Stimulated activated CD8-positive, alpha-beta memory T cell treated with anti-CD3 and anti-CD28 coated beads, Interleukin-2, amount 100 ng/mL, for 48 hours (primary cell): ENCODE measurements around the gene FAM237B.
"Not testable (repeated sequence)": the region's sequence is repeated elsewhere in the genome, so short reads cannot be mapped to it uniquely, and the experiment has no call there.

Experiments used
- DNase-seq, 2 donors: peaks; one replicate each; pipeline ENCODE4 v3.0.0-alpha.2; 2020; ENCODE audit warnings: low read depth in 2 of 2

The FAM237B gene

DNA sequence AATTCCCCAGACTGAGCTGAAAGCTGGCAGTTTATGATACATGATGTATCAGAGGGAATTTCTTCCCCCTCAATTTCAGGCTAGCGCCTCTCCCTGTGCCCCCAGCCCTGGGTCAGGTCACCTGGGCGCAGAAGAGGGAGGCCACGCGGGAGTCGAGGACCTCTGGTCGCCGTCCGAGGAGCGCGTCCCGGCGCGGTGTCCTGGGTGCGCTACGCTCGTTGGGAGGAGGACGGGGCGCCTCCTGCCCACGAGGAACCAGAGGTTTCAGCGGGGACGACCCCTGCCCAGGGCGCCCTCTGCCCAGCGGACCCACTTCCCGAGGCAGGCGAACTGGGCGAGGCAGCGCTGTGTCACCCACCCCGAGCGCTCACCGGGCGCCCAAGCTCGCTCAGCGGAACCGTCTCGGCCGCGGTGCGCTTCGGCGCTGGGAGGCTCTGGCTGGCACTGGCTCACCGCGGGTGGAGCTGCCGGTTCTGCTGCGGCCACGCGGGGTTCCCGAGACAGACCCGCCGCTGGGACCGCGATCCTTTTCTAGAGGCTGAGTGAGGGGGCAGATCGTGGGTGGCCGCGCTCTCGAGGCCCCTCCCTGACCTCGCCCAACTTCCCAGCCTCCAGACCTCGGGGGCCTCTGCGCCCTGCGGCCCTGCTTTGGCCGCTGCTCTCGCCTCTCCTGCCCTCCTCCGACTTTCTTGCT is at the start of gene FAM237B:
Gene FAM237B (minus strand): TSS at position 504 of the 694 bp plus-strand sequence. CDS start 1,556 bp downstream, outside the sequence.
- DNase-seq: peak in 1 of 2 donors; percentile 4

DNA sequence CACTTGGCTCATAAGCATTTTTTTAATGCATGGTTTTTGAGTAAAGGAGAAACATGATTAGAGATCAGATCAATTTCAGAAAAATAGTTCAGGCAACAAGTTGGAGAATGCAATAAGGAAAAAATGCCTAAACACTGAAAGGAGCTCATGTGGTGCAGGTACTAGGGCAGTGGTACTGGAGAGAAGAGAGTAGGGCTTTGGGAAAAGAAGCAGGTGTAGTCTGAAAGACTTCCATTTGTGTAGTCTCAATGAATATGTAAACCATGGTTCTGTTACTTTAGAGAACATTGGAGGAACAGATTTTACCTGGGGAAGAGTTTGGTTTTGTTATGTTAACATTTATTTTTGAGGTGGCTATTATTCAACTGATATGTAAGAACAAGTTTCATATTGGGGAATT is 30.9 kb upstream of the FAM237B start:
- no peak for DNase-seq

DNA sequence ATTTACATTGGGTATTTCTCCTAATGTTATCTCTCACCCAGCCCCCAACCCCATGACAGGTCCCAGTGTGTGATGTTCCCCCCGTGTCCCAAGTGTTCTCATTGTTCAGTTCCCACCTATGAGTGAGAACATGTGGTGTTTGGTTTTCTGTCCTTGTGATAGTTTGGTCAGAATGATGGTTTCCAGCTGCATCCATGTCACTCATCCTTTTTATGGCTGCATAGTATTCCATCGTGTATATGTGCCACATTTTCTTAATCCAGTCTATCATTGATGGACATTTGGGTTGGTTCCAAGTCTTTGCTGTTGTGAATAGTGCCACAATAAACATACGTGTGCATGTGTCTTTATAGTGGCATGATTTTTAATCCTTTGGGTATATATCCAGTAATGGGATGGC is 28.9 kb upstream of the FAM237B start:
- not testable (repeated sequence) for DNase-seq

DNA sequence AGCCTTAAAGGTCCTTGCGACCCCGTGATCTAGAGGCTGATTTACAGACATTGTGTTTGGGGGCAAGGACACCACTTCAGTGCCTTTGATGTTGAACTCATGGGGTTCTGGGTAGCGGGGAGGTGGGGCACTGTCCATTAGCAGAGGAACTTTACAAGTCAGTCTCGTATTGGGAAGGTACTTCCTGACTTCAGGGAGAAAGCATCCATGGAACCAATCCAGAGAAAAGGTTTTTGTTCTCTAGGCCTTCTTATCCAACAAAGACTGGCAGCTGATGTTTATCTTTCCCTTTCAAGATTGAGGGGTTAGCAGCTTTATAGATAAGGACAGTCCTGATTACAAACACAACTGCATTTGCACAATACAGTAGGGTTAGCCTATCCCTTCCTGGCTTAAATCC is 28.2 kb upstream of the FAM237B start:
- DNase-seq: no peak

DNA sequence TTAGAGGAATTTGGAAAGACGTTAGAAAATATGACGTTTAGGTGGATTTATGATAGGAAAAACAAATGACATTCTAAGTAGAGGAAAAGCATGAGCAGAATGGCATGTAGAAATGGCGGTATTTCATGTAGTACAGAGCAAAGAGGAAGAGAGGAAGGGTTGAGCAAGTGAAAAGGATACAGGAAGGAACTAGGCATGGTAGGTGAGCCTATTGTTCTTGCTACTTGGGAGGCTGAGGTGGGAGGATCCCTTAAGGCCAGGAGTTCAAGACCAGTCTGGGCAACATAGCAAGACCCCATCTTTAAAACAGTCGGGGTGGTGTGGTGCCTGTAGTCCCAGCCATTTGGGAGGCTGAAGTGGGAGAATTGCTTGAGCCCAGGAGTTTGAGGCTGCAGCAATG is 26.7 kb upstream of the FAM237B start:
- no peak for DNase-seq

DNA sequence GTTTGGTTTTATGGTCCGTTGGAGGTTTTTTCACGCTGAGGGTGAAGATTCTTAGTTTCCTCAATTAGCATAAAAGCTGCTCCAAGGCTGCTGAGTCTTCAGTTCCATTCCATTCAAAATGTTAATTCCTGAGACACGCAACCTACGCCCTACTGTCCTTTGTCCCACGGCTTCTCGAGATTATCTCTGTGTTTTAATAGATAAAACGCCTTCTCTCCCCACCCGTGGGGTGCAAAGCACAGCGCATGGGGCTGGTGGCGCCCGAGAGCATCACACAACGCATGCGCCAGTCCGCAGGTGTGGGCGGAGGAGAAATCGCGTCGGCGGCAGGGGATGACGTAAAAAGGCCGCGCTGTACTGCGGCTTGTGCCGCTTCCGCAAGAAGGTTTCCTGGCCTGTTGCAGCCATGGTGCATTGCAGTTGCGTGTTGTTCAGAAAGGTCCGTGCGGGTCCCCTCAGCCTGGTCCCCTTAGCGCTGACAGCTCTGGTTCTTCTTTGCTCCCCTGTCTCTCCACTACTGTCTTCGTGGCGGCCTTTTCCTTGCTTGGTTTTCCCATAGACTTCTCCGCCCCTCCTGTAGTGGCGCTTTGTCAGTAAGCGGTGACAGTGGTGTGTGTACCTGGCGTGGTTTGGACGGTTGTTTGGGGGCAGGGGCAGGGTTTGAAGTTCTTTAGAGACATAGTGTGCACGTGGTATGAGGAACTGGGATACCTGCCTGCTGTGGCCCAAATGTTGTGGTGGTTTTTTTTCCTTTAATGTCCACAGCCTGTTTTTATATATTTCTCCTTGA is 25.4 kb upstream of the FAM237B start, which contains the start of gene GTPBP10:
Gene GTPBP10 (plus strand): TSS at position 381 of the 790 bp plus-strand sequence. CDS start 26 bp downstream, at position 407.
- DNase-seq: peak; percentile 86 to 94

DNA sequence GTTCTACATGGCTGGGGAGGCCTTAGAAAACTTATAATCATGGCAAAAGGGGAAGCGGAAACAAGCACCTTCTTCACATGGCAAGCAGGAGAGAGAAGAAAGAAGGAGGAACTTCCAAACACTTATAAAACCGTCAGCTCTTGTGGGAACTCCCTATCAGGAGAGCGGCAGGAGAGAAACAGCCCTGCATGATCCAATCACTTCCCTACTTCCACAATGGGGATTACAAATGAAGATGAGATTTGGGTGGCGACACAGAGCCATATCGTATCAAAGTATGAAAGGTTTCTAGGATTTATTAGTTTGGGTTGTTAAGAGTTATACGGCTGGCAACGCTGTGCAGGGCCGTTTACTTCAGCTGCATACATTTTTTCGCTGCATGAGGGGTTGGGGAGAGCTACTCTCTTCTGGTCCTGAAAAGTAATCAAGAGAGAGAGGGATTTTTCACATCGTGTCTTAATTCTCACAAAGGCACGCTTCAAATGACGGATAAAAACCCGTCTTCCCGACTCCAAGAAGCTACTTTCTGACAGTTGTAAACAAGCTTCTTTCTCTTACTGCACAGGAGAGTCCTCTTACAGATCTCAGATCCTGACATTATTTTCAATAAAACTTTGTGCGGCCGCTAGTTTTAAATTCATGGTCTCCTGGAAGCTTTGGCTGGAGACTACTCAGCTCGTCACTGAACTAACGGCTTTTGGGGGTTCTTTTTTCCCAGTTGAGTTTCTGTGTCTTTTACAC is 24.7 kb upstream of the FAM237B start:
- no peak for DNase-seq

DNA sequence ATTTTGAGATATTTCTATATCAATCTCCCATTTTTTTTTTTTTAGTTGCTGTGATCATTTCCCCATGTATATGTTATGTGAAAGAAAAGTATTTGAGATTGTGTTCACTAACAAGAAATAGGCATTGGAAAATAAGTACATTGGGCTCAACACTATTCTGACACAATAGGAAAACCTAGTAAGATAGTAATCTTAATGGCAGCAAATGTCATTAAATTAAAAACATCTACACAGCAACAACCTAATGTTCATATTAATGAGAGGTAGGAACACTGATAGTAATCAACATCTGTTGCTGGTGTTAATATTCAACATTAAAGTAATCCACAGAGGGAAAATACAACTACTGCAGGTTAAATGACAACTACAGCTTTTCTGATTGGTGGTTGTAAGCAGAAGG is 23.9 kb upstream of the FAM237B start:
- no peak for DNase-seq

DNA sequence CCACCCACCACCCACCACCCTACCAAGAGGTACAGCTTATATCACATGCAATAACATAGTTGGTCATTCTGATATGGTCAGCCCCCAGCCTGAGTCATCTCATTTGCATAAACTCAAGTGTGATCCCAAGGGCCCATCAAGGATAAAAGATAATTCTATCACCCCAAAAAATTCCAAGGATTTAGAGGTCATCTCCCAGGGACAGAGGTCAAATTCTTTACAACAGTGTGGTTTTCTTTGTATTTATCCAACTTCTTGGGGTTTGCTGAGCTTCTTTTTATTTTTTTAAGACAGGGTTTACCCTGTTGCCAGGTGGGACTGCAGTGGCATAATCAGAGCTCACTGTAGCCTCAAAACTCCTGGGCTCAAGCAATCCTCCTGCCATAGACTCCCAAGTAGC is 16.0 kb upstream of the FAM237B start:
- DNase-seq: no peak

DNA sequence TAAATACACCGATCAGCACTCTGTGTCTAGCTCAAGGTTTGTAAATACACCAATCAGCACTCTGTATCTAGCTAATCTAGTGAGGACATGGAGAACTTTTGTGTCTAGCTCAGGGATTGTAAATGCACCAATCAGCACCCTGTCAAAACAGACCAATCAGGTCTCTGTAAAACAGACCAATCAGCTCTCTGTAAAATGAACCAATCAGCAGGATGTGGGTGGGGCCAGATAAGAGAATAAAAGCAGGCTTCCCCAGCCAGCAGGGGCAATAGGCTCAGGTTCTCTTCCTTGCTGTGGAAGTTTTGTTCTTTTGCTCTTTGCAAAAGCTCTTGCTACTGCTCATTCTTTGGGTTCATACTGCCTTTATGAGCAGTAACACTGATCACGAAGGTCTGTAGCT is 13.8 kb upstream of the FAM237B start:
- not testable (repeated sequence) for DNase-seq

DNA sequence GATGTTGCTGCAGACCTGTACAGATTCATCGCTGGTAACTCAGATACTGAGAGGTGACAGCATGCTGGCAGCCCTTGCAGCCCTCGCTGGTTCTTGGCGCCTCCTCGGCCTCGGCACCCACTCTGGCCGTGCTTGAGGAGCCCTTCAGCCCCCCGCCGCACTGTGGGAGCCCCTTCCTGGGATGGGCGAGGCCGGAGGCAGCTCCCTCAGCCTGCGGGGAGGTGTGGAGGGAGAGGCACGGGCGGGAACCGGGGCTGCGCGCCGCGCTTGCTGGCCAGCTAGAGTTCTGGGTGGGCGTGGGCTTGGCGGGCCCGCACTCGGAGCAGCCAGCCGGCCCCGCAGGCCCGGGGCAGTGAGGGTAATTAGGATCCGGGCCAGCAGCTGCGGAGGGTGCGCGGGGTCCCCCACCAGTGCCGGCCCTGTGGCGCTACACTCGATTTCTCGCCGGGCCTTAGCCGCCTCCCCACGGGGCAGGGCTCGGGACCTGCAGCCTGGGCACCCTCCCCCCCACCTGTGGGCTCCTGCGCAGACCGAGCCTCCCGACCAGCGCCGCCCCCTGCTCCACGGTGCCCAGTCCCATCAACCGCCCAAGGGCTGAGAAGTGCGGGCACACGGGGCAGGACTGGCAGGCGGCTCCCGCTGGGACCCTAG is 13.2 kb upstream of the FAM237B start:
- no peak for DNase-seq

DNA sequence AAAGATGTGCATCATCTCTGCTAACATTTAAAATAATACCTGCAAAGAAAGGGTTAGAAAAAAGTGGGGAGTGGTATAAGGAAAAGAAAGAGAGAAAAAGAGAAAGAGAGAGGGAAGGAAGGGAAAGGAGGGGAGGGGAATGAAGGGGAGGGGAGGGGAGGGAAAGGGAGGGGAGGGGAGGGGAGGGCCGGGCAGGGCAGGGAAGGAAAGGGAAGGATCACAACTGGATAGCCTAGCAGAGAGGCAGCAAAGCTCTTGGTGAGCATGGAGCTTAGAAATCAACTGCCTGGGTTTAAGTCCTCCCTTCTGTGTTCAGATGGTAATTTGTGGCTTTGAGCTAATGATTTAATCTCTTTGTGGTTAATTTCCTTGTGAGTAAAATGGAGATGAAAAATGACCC is 5.4 kb upstream of the FAM237B start:
- no peak for DNase-seq

DNA sequence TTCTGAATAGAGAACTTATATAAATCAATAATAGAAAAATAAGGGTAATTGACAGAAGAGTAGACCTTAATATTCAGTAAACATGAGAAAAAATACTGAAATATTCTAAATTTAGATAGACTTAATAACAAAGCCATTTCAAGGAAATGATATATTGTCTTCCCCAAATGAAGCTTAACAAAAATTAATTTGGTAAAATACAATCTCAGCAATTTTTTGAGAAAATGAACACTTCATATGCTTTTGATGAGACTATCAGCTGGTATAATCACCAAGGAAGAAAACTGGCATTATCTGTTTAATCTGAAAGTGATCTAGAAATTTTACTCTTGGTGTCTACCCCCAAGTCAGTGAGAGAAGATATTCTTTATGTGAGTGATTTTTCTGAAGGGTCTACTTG is 1.7 kb upstream of the FAM237B start:
- DNase-seq: no peak

DNA sequence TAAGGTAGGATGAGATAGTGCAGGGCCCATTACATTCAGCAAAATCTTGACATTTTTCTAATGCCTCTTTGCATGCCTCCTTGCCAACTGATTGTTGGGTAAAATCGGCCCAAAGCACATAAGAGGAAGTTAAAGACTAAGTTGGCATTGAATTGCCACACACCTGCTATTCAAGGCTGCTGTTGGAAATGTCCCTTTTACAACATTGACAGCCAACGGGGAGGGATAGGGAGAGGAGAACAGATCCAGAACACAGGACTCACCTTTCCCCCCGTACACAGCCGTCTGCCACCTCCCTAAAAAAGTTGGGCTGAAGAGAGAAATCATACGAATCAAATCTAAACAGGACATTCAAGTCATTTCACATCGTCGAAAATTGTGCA is 695 bp downstream of the FAM237B start:
- no peak for DNase-seq

DNA sequence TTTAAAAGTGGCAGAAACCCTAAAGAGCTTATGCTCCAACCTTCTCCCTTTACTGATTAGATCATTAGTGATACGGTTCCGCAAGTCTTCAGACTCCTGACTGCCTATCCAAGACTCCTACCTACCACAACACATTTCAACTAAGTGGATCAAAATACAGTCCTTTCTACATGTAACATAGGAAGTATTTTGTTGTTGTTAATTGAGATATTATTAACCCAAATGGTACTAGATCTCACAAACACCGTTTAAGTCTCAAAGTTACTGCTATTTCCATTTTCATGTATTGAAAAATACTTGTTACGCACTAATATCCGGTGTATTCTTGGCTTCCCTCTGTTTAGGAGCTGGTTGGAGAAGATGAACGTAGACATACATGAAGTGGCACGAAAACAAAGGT is 1.1 kb downstream of the FAM237B start:
- DNase-seq: no peak

DNA sequence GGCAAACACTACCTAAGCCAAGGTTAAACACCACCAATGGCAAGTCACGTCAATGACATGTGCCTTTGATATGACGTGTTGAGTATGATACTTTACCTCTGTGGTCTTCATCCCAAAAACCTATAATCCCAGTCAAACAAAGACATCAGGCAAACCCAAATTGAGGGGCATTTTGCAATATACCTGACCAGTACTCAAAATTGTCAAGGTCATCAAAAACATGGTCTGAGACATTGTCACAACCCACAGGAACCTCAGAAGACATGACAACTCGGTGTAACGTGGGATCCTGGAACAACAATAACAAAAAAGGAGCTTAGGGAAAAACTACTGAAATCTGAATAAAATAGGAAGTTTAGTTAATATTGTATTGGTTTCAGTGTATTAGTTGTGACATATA is 7.2 kb downstream of the FAM237B start:
- no peak for DNase-seq

DNA sequence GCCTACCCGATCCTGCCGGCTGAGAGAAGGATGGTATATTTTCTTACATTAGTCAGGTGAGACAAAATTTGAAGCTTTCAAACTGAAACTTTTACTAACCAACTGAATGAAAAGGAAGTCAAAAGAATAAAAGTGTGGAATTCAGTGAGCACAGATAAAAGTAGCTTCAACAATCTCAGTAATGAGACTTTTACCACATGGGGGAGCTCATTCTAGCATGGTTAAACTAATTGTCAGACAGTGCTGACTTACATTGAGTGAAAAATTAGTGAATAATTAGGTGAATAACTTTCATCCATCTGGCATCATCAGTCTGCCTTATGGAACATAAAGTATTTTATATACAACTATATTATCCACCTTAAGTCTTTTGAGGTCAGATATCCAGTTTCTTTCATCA is 8.4 kb downstream of the FAM237B start:
- DNase-seq: no peak

DNA sequence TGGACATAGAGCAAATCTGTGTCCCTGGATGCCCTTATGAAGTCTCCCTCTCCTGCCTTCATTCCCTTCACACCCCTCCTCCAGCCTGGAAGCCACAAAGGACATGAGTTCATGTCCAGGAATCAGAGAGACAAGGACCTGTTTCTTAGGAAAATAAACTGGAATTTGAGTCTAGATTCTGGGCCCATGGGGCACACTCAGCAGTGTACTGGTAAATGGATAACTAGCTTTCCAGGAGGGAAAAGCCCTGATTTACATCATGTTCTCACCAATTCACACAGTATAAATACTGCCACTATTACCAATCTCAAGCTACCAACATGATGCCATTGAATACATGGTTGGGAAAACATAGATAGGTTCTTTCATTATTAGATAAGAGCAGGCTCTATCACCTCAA is 9.9 kb downstream of the FAM237B start:
- no peak for DNase-seq

DNA sequence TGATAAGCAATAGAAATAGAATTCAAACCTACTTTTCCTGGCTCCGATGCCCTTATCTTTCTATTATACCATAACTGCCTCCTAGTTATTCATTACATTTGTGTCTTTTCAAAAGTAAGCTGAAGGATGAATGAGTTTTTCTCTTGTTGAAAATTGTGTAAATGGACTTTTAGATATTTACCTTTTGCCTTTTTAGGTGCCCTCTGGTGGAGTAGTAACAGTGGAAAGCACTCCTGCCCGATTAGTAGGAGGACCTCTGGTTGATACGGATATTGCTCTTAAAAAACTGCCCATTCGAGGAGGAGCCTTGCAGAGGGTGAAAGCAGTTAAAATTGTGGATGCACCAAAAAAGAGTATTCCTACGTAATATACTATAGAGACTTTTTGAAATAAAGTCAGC is 11.2 kb downstream of the FAM237B start:
- DNase-seq: no peak

DNA sequence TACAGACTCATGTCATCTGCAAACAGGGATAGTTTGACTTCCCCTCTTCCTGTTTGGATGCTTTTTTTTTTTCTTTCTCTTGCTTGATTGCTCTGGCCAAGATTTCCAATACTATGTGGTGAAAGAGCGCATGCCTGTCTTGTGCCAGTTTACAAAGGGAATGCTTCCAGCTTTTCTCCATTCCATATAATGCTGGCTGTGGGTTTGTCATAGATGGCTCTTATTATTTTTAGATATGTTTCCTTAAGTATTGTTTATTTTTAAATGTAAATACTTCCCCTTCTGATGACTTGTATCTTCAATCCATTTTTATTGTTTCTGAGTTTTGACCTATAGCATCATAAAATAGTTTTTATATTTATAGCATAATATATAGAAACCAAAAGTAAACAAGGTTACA is 17.9 kb downstream of the FAM237B start:
- DNase-seq: no peak

DNA sequence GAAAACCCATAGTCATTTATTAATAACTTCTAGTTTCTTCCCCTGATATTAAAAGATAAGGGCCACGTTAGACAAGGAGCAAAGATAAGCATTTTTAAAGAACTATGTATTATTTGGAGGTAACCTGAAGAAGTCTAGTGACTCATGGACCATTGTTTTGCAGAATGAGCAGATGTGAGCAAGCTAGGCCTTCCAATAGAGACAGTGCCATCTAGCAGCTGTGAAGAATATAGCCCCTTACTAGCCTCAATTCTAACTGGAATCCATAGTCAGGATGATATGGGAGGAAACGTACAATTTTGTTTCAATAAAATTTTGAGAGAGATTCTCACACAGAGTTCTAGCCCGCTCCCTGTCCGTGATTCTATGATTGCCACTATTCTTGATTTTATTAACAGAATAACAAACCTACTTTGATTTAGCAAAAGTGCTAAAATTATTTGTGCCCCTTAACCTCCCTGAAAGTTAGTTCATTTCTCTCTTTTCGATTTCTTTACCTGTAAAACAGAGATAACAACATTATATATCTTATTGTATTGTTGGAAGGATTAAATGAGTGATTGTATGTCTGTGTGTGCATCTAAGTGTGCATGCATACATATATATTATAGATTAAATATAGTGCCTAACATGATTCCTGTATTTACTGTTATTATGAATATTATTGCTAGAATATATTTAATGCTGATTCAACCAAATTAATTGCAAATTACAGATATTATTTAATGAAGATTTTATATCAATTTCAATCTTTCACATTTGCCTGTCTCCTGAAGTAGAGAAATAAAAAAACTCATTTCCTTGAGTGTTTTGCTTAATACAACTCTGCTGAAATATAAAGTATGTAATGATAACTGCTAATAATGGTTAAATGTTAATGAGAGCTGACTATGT is 22.7 kb downstream of the FAM237B start:
- DNase-seq: no peak
